Activated CD4-positive, alpha-beta memory T cell treated with anti-CD3 and anti-CD28 coated beads, Interleukin-2, amount 10 ng/mL, durations not matched to agents 7 days and 5 days (primary cell): ENCODE measurements around the gene SEL1L. TPM values are rescaled to one million over a fixed set of nuclear protein-coding genes. Genes with fewer than 3 reads are reported as not detected.
"Not testable (repeated sequence)": the region's sequence is repeated elsewhere in the genome, so short reads cannot be mapped to it uniquely, and the experiment has no call there.

Experiments used
- CTCF ChIA-PET: fragments of 350-600 bp; sonication (Branson Sonifier 250); formaldehyde crosslinking; loops from one replicate; lab custom pipeline; 2021; ENCODE audit warnings: antibody characterized with exemption, inconsistent platforms; lab: Charles Lee
- POLR2A ChIA-PET: fragments of 350-600 bp; sonication (Branson Sonifier 250); formaldehyde crosslinking; loops from one replicate; lab custom pipeline; 2021; ENCODE audit warnings: antibody characterized with exemption; lab: Charles Lee
- DNase-seq: peaks from one replicate; pipeline ENCODE4 v3.0.0-alpha.2; 2020
- H3K27ac Mint-ChIP-seq: one replicate; pipeline ENCODE4 v1.8.0; 2021; ENCODE audit warnings: mild to moderate bottlenecking, mixed read lengths
- H3K27me3 Mint-ChIP-seq: one replicate; pipeline ENCODE4 v1.8.0; 2021; ENCODE audit warnings: mixed read lengths
- H3K36me3 Mint-ChIP-seq: one replicate; pipeline ENCODE4 v1.8.0; 2021; ENCODE audit warnings: low read depth, mixed read lengths
- H3K4me1 Mint-ChIP-seq: one replicate; pipeline ENCODE4 v1.8.0; 2021; ENCODE audit warnings: mixed read lengths
- H3K4me3 Mint-ChIP-seq: one replicate; pipeline ENCODE4 v1.8.0; 2021; ENCODE audit warnings: mild to moderate bottlenecking, mixed read lengths
- H3K9me3 Mint-ChIP-seq: one replicate; pipeline ENCODE4 v1.8.0; 2021; ENCODE audit warnings: mixed read lengths
- total RNA-seq, 2 experiments: library from RNA; stranded (reverse); gene quantifications; one replicate each; pipeline ENCODE4 v1.2.3, GENCODE V29; 2021

Gene SEL1L
- total RNA-seq, 2 experiments from 2014 or later = 65.9 to 67.6 TPM

DNA sequence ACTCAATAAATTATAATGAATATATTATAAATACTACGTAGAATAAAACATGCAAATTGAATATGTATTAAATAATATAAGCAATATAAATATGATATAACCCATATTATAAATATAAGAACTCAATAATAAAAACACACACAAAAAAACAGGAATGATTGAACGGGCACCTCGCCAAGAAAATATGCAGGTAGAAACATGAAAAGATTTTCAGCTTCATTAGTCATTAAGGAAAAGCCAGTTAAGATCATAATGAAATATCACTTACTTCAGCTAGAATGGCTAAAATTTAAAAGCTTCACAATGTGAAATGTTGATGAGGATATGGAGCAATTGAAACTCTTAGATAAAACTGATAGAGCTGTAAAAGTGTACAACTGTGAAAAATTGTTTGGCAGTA, 17.8 kb upstream of the SEL1L start:
- POLR2A ChIA-PET = no interaction called here
- H3K27me3 Mint-ChIP-seq = no peaks in the 10 kb centered on the region
- peaks cover 16% of the 10 kb centered on the region for H3K9me3 Mint-ChIP-seq
- peaks cover 36% of the 10 kb centered on the region for H3K4me1 Mint-ChIP-seq
- peaks cover 6% of the 10 kb centered on the region for H3K36me3 Mint-ChIP-seq
- no peak overlapping the region for H3K27ac Mint-ChIP-seq
- CTCF ChIA-PET = no interaction called here
- H3K4me3 Mint-ChIP-seq = no peak overlapping the region
- DNase-seq = no peak

- peaks cover 36% of the 10 kb centered on the region for H3K4me1 Mint-ChIP-seq
- peaks cover 6% of the 10 kb centered on the region for H3K36me3 Mint-ChIP-seq
- peak overlapping the region; percentile 73 for H3K27ac Mint-ChIP-seq
- POLR2A ChIA-PET = interaction anchor here (1.0 kb wide), 1 partner anchor 79 kb away, joined by 3 read pairs; no protein-coding TSS in a partner anchor
- peaks cover 17% of the 10 kb centered on the region for H3K9me3 Mint-ChIP-seq
- DNase-seq = no peak
- CTCF ChIA-PET = no interaction called here
- no peaks in the 10 kb centered on the region for H3K27me3 Mint-ChIP-seq
- H3K4me3 Mint-ChIP-seq = no peak overlapping the region
These were observed 16.5 kb upstream of the SEL1L start for GRCh38 chr14:81550001-81550637.

- H3K9me3 Mint-ChIP-seq, POLR2A ChIA-PET, H3K36me3 Mint-ChIP-seq, H3K4me1 Mint-ChIP-seq, CTCF ChIA-PET, H3K4me3 Mint-ChIP-seq, H3K27ac Mint-ChIP-seq, DNase-seq: not testable (repeated sequence)
- peaks cover 16% of the 10 kb centered on the region for H3K27me3 Mint-ChIP-seq
These were observed 7.6 kb upstream of the SEL1L start for GRCh38 chr14:81541206-81541605.

- ChIA-PET POLR2A (no interaction called here), CTCF (no interaction called here)
- H3K4me3 Mint-ChIP-seq = no peak overlapping the region
- no peaks in the 10 kb centered on the region for H3K9me3 Mint-ChIP-seq
- no peak overlapping the region for H3K27ac Mint-ChIP-seq
- H3K27me3 Mint-ChIP-seq = peaks cover 9% of the 10 kb centered on the region
- H3K4me1 Mint-ChIP-seq = peaks cover 30% of the 10 kb centered on the region
- H3K36me3 Mint-ChIP-seq = peaks cover 4% of the 10 kb centered on the region
- no peak for DNase-seq
These were observed 3.5 kb upstream of the SEL1L start for GRCh38 chr14:81537193-81537592.

GRCh38 chr14:81536241-81536771, 2.7 kb upstream of the SEL1L start:
- ChIA-PET CTCF (no interaction called here), POLR2A (no interaction called here)
- H3K36me3 Mint-ChIP-seq = peaks cover 9% of the 10 kb centered on the region

DNA sequence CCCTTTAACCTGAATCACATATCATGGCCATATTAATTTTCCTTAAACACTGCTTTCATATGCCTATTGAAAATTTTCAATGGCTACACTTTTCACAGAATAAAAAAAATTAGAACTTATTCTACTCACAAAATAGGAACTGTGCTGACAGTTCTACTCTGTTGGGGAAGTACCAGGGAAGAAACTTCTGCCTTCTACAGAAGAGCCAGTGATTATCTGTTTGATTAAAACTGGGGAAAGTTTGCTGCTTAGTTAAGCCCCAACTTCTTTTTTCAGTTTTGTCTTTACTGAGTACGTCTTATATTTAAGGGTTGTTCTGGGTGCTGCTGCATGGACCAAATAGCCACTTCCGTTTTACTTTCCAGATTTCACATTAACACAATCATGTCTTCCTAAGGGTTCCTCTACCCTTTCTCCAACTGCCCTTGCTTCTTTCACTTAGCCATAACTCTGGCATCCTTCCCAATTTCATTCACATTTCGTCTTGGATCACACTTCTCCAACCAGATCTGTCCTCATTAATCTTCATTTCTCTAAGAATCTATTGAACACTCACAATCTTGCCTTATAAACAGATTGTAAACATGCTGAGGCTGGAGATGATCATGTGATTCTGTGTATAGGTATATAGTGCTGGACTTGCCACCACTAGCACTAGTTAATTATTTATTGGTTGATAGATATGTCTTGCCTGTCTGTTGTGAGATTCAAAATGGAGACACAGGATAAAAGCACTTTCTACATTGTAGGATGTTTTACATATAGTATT, 1.9 kb upstream of the SEL1L start:
- H3K4me1 Mint-ChIP-seq = peaks cover 38% of the 10 kb centered on the region
- DNase-seq = no peak
- ChIA-PET CTCF (no interaction called here), POLR2A (no interaction called here)
- peaks cover 6% of the 10 kb centered on the region for H3K27me3 Mint-ChIP-seq
- no peak overlapping the region for H3K4me3 Mint-ChIP-seq
- no peak overlapping the region for H3K27ac Mint-ChIP-seq
- no peaks in the 10 kb centered on the region for H3K9me3 Mint-ChIP-seq
- H3K36me3 Mint-ChIP-seq = peaks cover 12% of the 10 kb centered on the region

More at GRCh38 chr14:81536241-81536771, 2.7 kb upstream of the SEL1L start:
- peaks cover 36% of the 10 kb centered on the region for H3K4me1 Mint-ChIP-seq
- H3K27me3 Mint-ChIP-seq = peaks cover 6% of the 10 kb centered on the region
- no peaks in the 10 kb centered on the region for H3K9me3 Mint-ChIP-seq
- no peak overlapping the region for H3K4me3 Mint-ChIP-seq
- no peak overlapping the region for H3K27ac Mint-ChIP-seq
- no peak for DNase-seq

DNA sequence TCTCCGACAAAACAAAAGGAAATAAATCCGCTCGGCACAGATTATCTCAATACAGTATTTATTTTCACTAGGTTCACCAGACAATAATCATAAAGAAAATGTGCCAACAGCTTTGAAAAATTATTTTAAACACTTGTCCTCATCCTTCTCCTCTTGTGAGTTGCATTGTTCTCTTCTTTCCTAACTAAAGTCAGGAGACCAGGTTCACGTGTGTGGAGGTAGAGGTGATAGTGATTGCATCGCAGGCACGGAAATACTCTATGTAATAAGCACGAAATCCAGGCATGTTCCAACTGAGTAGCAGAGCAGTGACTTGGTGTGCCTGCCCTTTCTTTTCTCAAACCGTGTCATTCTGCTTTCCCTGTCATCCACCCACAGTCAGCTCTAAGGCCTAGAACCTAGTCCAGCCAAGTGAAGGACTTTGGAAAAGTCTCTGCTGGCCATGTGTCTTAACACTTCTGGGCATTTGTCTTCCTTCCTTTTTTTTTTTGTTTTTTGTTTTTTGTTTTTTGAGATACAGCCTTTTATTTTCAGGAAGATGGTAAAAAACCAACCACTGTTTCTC, 939 bp upstream of the SEL1L start:
- H3K4me1 Mint-ChIP-seq = peaks cover 44% of the 10 kb centered on the region
- DNase-seq = no peak
- peaks cover 4% of the 10 kb centered on the region for H3K27me3 Mint-ChIP-seq
- ChIA-PET POLR2A (interaction anchor here (0.7 to 2.1 kb wide), 4 partner anchors 17 to 733 kb away, joined by 3 to 12 read pairs (median 7); partner anchors contain the start of gene GTF2A1), CTCF (no interaction called here)
- peaks cover 12% of the 10 kb centered on the region for H3K36me3 Mint-ChIP-seq
- no peak overlapping the region for H3K27ac Mint-ChIP-seq
- H3K9me3 Mint-ChIP-seq = no peaks in the 10 kb centered on the region
- no peak overlapping the region for H3K4me3 Mint-ChIP-seq

GRCh38 chr14:81533212-81533535, 479 bp downstream of the SEL1L start:
- ChIA-PET POLR2A (interaction anchor here (0.8 to 3.2 kb wide), 9 partner anchors 10 to 363 kb away, joined by 3 to 19 read pairs (median 8); partner anchors contain the start of gene GTF2A1), CTCF (interaction anchor here (0.9 to 1.6 kb wide), 2 partner anchors 69 to 264 kb away, joined by 3 to 7 read pairs; no protein-coding TSS in a partner anchor)
- Mint-ChIP-seq H3K9me3 (no peaks in the 10 kb centered on the region), H3K27ac (peak overlapping the region; percentile 79), H3K4me1 (peaks cover 53% of the 10 kb centered on the region), H3K36me3 (peaks cover 15% of the 10 kb centered on the region), H3K4me3 (peak overlapping the region; percentile 98), H3K27me3 (no peaks in the 10 kb centered on the region)
- DNase-seq = no peak

- no peak for DNase-seq
- Mint-ChIP-seq H3K27ac (no peak overlapping the region), H3K27me3 (no peaks in the 10 kb centered on the region), H3K4me1 (peaks cover 45% of the 10 kb centered on the region), H3K9me3 (no peaks in the 10 kb centered on the region), H3K4me3 (no peak overlapping the region), H3K36me3 (peaks cover 38% of the 10 kb centered on the region)
- ChIA-PET POLR2A (no interaction called here), CTCF (interaction anchor here (1.7 kb wide), 1 partner anchor 76 kb away, joined by 4 read pairs; no protein-coding TSS in a partner anchor)
These were observed 4.3 kb downstream of the SEL1L start for GRCh38 chr14:81529391-81529790.

DNA sequence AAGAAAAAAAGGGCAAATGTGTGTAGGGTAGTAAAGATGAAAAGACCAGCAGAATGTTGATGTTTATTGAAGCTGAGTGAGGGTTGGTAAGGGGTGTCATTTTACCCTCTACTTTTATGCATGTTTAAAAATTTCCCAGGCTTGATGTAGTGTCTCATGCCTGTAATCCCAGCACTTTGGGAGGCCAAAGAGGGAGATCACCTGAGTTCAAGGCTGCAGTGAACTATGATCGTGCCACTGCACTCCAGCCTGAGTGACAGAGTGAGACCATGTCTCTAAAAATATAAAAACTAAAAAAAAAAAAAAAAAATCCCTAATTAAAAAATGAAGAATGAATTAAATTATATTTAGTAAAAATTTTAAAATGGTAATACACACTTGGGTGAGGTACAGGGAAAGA, 8.5 kb downstream of the SEL1L start:
- H3K4me3 Mint-ChIP-seq = no peak overlapping the region
- no peak for DNase-seq
- H3K27ac Mint-ChIP-seq = no peak overlapping the region
- H3K9me3 Mint-ChIP-seq = no peaks in the 10 kb centered on the region
- H3K4me1 Mint-ChIP-seq = peaks cover 35% of the 10 kb centered on the region
- POLR2A ChIA-PET = interaction anchor here (1.0 kb wide), 1 partner anchor 9 kb away, joined by 3 read pairs; no protein-coding TSS in a partner anchor
- CTCF ChIA-PET = interaction anchor here (0.6 to 1.4 kb wide), 2 partner anchors 60 to 177 kb away, joined by 3 read pairs; no protein-coding TSS in a partner anchor
- no peaks in the 10 kb centered on the region for H3K27me3 Mint-ChIP-seq
- H3K36me3 Mint-ChIP-seq = peaks cover 55% of the 10 kb centered on the region

DNA sequence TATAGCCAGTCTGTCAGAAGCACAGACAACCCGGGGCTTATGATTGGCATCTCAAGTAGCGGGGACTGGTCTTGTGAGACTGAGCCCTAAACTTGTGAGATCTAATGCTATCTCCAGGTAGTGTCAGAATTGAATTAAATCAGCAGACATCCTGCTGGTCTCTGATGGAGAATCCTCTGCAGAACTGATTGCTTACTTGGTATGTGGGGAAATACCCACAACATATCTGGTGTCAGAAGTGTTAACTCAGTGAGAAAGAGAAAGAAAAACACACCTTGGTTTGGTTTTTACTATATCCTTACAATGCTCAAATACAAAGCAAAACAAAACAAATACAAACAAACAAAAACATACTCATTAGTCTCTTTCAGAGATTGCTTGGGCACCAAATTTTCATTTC, 10.0 kb downstream of the SEL1L start:
- peaks cover 68% of the 10 kb centered on the region for H3K36me3 Mint-ChIP-seq
- H3K27me3 Mint-ChIP-seq = no peaks in the 10 kb centered on the region
- ChIA-PET POLR2A (interaction anchor here (2.9 kb wide), 1 partner anchor 9 kb away, joined by 19 read pairs; the partner anchor contains the start of gene SEL1L), CTCF (no interaction called here)
- no peaks in the 10 kb centered on the region for H3K9me3 Mint-ChIP-seq
- no peak for DNase-seq
- H3K4me3 Mint-ChIP-seq = no peak overlapping the region
- H3K27ac Mint-ChIP-seq = no peak overlapping the region
- peaks cover 38% of the 10 kb centered on the region for H3K4me1 Mint-ChIP-seq

DNA sequence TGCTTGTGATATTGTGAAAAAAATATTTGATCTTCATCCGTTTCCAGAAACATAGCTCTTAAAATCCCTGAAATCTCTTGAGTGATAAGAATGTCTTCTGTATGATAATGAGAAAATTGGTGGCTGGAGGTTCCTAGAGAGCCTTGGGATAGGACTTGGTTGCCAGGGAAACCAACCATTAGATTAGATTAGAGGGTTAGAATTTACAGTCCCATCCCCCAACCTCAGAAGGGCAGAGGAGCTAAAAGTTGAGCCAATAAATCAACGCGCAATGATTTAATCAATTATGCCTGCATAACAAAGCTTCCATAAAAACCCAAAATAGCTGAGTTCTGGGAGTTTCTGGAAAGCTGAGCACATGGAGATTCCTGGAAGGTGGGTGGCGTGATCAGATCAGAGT, 10.6 kb downstream of the SEL1L start:
- no peaks in the 10 kb centered on the region for H3K9me3 Mint-ChIP-seq
- H3K27ac Mint-ChIP-seq = no peak overlapping the region
- DNase-seq = no peak
- H3K4me1 Mint-ChIP-seq = peaks cover 36% of the 10 kb centered on the region
- peaks cover 67% of the 10 kb centered on the region for H3K36me3 Mint-ChIP-seq
- no peak overlapping the region for H3K4me3 Mint-ChIP-seq
- POLR2A ChIA-PET = interaction anchor here (2.9 kb wide), 1 partner anchor 10 kb away, joined by 19 read pairs; the partner anchor contains the start of gene SEL1L
- CTCF ChIA-PET = no interaction called here
- H3K27me3 Mint-ChIP-seq = no peaks in the 10 kb centered on the region

DNA sequence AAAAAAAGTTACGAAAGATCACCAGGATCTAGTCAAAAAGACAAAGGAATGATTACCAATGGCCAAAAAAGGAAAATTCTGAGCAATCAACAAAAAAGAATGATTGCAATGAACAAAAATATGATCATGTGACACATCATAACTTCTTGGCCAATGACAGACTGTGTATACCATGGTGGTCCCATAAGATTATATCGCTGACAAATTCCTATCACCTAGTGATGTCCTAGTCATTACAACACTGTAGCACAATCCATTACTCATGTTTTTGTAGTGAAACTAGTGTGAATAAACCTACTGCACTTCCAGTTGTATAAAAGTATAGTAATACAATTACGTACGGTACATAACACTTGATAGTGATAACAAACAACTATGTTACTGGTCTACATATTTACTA, 12.3 kb downstream of the SEL1L start:
- H3K27me3 Mint-ChIP-seq = no peaks in the 10 kb centered on the region
- no peaks in the 10 kb centered on the region for H3K9me3 Mint-ChIP-seq
- no peak for DNase-seq
- peaks cover 34% of the 10 kb centered on the region for H3K4me1 Mint-ChIP-seq
- peaks cover 67% of the 10 kb centered on the region for H3K36me3 Mint-ChIP-seq
- no peak overlapping the region for H3K27ac Mint-ChIP-seq
- ChIA-PET CTCF (no interaction called here), POLR2A (interaction anchor here (2.9 kb wide), 1 partner anchor 11 kb away, joined by 19 read pairs; the partner anchor contains the start of gene SEL1L)
- no peak overlapping the region for H3K4me3 Mint-ChIP-seq
